ENCODE measurements around the gene KLF2. TPM values are rescaled to one million over a fixed set of nuclear protein-coding genes. Genes with fewer than 3 reads are reported as not detected.

The KLF2 gene
- total RNA-seq, 2 donors from 2014 or later: 13.2 to 42.2 TPM

DNA sequence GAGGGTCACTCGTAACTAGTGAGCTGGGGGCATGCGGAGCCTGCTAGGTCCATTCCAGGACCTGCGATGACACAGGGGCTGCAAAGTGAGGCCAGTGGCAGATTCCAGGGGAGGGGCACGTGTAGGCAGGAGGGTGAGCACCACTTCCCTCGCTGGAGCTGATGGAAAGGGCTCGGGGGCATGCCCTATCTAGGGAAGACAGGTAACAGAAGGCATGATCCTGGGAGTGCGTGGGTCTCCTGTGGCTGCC, 51.2 kb downstream of the KLF2 start:
- WGBS, 2 donors: 92 to 94% methylated on average over 5 to 6 of the region's 7 CpGs
- H3K4me1 ChIP-seq: no peaks in the 10 kb centered on the region
- H3K36me3 ChIP-seq (replicated peaks in 1 of 2; ENCODE audit: insufficient read depth in 1 of 2, low read depth in 2 of 2): peaks cover 0 to 5% of the 10 kb centered on the region in 2 donors
- TF ChIP-seq POLR2A (IDR thresholded peaks at IDR 0.05): no peak
- TF ChIP-seq, protein P1, sequence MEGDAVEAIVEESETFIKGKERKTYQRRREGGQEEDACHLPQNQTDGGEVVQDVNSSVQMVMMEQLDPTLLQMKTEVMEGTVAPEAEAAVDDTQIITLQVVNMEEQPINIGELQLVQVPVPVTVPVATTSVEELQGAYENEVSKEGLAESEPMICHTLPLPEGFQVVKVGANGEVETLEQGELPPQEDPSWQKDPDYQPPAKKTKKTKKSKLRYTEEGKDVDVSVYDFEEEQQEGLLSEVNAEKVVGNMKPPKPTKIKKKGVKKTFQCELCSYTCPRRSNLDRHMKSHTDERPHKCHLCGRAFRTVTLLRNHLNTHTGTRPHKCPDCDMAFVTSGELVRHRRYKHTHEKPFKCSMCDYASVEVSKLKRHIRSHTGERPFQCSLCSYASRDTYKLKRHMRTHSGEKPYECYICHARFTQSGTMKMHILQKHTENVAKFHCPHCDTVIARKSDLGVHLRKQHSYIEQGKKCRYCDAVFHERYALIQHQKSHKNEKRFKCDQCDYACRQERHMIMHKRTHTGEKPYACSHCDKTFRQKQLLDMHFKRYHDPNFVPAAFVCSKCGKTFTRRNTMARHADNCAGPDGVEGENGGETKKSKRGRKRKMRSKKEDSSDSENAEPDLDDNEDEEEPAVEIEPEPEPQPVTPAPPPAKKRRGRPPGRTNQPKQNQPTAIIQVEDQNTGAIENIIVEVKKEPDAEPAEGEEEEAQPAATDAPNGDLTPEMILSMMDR (IDR thresholded peaks at IDR 0.05): no peak
- DNase-seq (no peak), ATAC-seq (no peak)
- H3K27me3 ChIP-seq: no peaks in the 10 kb centered on the region
- no peaks in the 10 kb centered on the region for H3K9me3 ChIP-seq
- intact Hi-C loops (cut with DNase I): no loop called here
- no peak overlapping the region for H3K4me3 ChIP-seq
- H3K27ac ChIP-seq: no peak overlapping the region

DNA sequence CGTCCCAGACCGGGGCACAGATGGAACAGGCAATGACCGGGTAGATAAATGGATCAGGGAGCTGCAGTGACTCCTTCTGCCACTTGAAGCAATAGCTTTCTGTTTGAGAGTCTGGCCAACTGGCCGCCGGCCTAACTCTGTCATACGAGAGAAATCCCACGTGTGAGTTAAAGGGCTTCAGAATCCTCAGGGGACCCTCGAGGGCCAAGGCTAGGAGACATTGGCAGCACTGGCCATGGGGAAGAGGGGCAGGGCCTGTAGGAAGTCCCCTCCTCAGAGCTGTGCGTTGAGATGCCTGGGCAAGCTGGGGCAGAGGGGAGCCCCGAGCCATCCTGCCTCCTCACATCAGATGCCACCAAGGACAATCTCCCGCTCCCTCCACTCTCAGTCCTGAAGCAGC, 51.6 kb downstream of the KLF2 start:
- H3K9me3 ChIP-seq: no peaks in the 10 kb centered on the region
- peaks cover 0 to 5% of the 10 kb centered on the region in 2 donors for H3K36me3 ChIP-seq (replicated peaks in 1 of 2; ENCODE audit: insufficient read depth in 1 of 2, low read depth in 2 of 2)
- H3K4me3 ChIP-seq: no peak overlapping the region
- DNase-seq: no peak
- TF ChIP-seq POLR2A (IDR thresholded peaks at IDR 0.05): no peak
- TF ChIP-seq, protein P1 (IDR thresholded peaks at IDR 0.05): no peak
- intact Hi-C loops (cut with DNase I): no loop called here
- no peaks in the 10 kb centered on the region for H3K27me3 ChIP-seq
- H3K27ac ChIP-seq: no peak overlapping the region
- no peaks in the 10 kb centered on the region for H3K4me1 ChIP-seq
- WGBS, 2 donors: 73 to 82% methylated on average over 8 to 11 of the region's 11 CpGs
- ATAC-seq: no peak

DNA sequence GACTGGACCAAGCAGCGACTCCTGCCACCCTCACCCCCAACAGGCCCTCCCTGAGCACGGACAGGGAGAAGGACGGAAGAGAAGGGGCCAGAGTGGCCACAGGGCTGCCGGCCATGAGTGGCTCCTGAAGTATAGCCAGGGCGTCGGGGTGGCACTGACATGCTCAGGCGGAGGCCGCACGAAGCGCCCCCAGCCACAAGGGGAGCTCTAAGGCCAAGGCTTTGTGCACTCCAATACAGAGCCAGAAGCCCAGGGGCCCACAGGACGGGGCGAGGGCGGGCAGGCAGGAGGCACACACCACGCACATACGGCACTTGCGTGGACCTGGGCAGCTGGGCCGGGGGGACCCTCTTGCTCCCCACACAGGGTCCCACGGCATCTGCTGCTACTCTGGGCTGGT, 52.0 kb downstream of the KLF2 start:
- no peaks in the 10 kb centered on the region for H3K9me3 ChIP-seq
- no peak overlapping the region for H3K27ac ChIP-seq
- no peak for DNase-seq
- 84 to 89% methylated on average over 8 to 17 of the region's 18 CpGs for WGBS, 2 donors
- ATAC-seq: no peak
- peaks cover 0 to 5% of the 10 kb centered on the region in 2 donors for H3K36me3 ChIP-seq (replicated peaks in 1 of 2; ENCODE audit: insufficient read depth in 1 of 2, low read depth in 2 of 2)
- H3K4me1 ChIP-seq: no peaks in the 10 kb centered on the region
- H3K4me3 ChIP-seq: no peak overlapping the region
- H3K27me3 ChIP-seq: no peaks in the 10 kb centered on the region
- intact Hi-C loops (cut with DNase I): no loop called here
- TF ChIP-seq, protein P1 (IDR thresholded peaks at IDR 0.05): peak in 3 of 7 experiments; percentile 9 to 16 (median 12)
- no peak for TF ChIP-seq POLR2A (IDR thresholded peaks at IDR 0.05)

DNA sequence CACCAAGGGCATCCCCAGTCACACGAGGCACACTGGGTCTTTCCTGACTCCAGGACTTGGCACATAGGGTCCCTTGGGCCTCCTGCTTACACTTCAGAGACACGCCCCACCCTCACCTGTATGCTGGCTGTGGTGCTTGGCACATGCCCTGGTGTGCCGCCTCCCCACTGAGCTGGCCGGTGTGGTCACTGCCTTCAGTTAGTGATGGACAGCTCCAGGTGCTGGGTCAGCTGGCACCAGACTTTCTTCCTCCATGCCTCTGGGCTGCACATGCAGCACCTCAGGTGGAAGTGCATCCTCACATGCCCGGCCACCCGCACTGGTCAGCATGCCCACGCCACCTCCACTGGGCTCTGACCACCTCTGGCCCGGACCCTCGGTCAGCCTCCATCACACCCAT, 52.9 kb downstream of the KLF2 start:
- ATAC-seq: no peak
- Histone ChIP-seq H3K9me3 (no peaks in the 10 kb centered on the region), H3K27me3 (no peaks in the 10 kb centered on the region), H3K4me1 (no peaks in the 10 kb centered on the region), H3K27ac (no peak overlapping the region), H3K36me3 (replicated peaks in 1 of 2; ENCODE audit: insufficient read depth in 1 of 2, low read depth in 2 of 2) (peaks cover 0 to 5% of the 10 kb centered on the region in 2 donors), H3K4me3 (no peak overlapping the region)
- WGBS, 2 donors: 95 to 98% methylated on average over 4 to 9 of the region's 9 CpGs
- TF ChIP-seq POLR2A (IDR thresholded peaks at IDR 0.05): no peak
- TF ChIP-seq, protein P1 (IDR thresholded peaks at IDR 0.05): no peak
- intact Hi-C loops (cut with DNase I): no loop called here
- DNase-seq: no peak

Other genes starting within 250 kb of the KLF2 start
- gene TPM4, start 248.3 kb upstream of the KLF2 start, total RNA-seq: 100 to 1,000 TPM; 162 to 171 TPM
- 10 to 100 TPM; 15.5 to 32.2 TPM for gene RAB8A, start 212.9 kb upstream of the KLF2 start, total RNA-seq
- 1 to 10 TPM; 3.6 to 9.6 TPM for gene HSH2D, start 181.1 kb upstream of the KLF2 start, total RNA-seq
- not detected for gene CIB3, start 151.3 kb upstream of the KLF2 start, total RNA-seq
- 10 to 100 TPM; 29.6 to 44.5 TPM for gene FAM32A, start 139.4 kb upstream of the KLF2 start, total RNA-seq
- 10 to 100 TPM; 22.3 to 23.1 TPM for gene AP1M1, start 126.9 kb upstream of the KLF2 start, total RNA-seq
- gene EPS15L1, start 147.1 kb downstream of the KLF2 start, total RNA-seq: 10 to 100 TPM in 1 of 2 donors, 1 to 10 TPM in 1; 9.1 to 20.8 TPM
- gene CALR3, start 171.3 kb downstream of the KLF2 start, total RNA-seq: not detected
- 10 to 100 TPM in 1 of 2 donors, 1 to 10 TPM in 1; 4.9 to 14.8 TPM for gene C19orf44, start 171.6 kb downstream of the KLF2 start, total RNA-seq
- 10 to 100 TPM in 1 of 2 donors, 1 to 10 TPM in 1; 8.6 to 34.9 TPM for gene CHERP, start 217.6 kb downstream of the KLF2 start, total RNA-seq
- 10 to 100 TPM; 27.0 to 66.3 TPM for gene SLC35E1, start 247.6 kb downstream of the KLF2 start, total RNA-seq

Data from body of pancreas (tissue), 4 donors.